H1 (cell line): Measurements from ENCODE around the gene RUFY1. TPM values are rescaled to one million over a fixed set of nuclear protein-coding genes. Genes with fewer than 3 reads are reported as not detected.
A peak's percentile ranks its signal among the peaks of the same experiment; 100 is the strongest.

Experiments used
- CTCF ChIA-PET: fragments of 300-600 bp; sonication (Branson Sonifier 250); formaldehyde crosslinking; loops from one replicate; lab custom pipeline; 2021; ENCODE audit not compliant: partially characterized antibody; lab: Charles Lee
- POLR2A ChIA-PET: fragments of 300-600 bp; sonication (Branson Sonifier 250); formaldehyde crosslinking; loops from one replicate; lab custom pipeline; 2021; ENCODE audit warnings: inconsistent platforms; ENCODE audit not compliant: partially characterized antibody; lab: Charles Lee
- DNase-seq, 2 experiments: peaks; one replicate each; pipeline versions ENCODE4 v3.0.0 to v3.0.0-alpha.2; 2010 to 2022; ENCODE audit warnings: low spot score in 2 of 2, low read depth in 1 of 2, mixed read lengths in 1 of 2
- FAIRE-seq: peaks from 2 replicates; lab custom pipeline; 2011; peaks lifted over from hg19 to GRCh38; lab: Jason Lieb, UNC
- H2AFZ ChIP-seq: 2 replicates; pipeline ENCODE4 v1.8.1; 2012; ENCODE audit warnings: low read length, inconsistent platforms
- H2AK5ac ChIP-seq: 2 replicates; pipeline ENCODE4 v1.6.1; 2013; ENCODE audit warnings: low read depth, low read length
- H2BK120ac ChIP-seq: replicated peaks from 2 replicates; pipeline ENCODE3; 2013; ENCODE audit warnings: low read depth, low read length, inconsistent platforms
- H2BK12ac ChIP-seq: 2 replicates; pipeline ENCODE4 v1.6.1; 2013; ENCODE audit warnings: low read depth, low read length
- H2BK15ac ChIP-seq: 2 replicates; pipeline ENCODE4 v1.6.1; 2013; ENCODE audit warnings: low read length
- H2BK20ac ChIP-seq: 2 replicates; pipeline ENCODE4 v1.6.1; 2013; ENCODE audit warnings: low read length
- H2BK5ac ChIP-seq: 2 replicates; pipeline ENCODE4 v1.6.1; 2013; ENCODE audit warnings: low read depth, low read length
- H3K14ac ChIP-seq: 2 replicates; pipeline ENCODE4 v1.6.1; 2013; ENCODE audit warnings: inconsistent platforms; ENCODE audit not compliant: insufficient read length
- H3K18ac ChIP-seq: 2 replicates; pipeline ENCODE4 v1.6.1; 2013; ENCODE audit warnings: low read length; ENCODE audit errors: extremely low read depth
- H3K23ac ChIP-seq: 2 replicates; pipeline ENCODE4 v1.6.1; 2013; ENCODE audit warnings: inconsistent platforms; ENCODE audit not compliant: insufficient read length
- H3K23me2 ChIP-seq: 2 replicates; pipeline ENCODE4 v1.6.1; 2013; ENCODE audit warnings: low read depth, low read length
- H3K27ac ChIP-seq: 2 replicates; pipeline ENCODE4 v1.6.1; 2011; ENCODE audit warnings: low read depth, low read length, inconsistent platforms
- H3K27me3 ChIP-seq, 4 experiments: replicated peaks in 1 of 4; 1 replicate in 1 of 4; 2 replicates in 3 of 4; pipeline versions ENCODE4 v1.6.1 to v1.8.1; 2011 to 2013; ENCODE audit warnings: low read length in 3 of 4, mild to moderate bottlenecking in 3 of 4, inconsistent platforms in 2 of 4, mixed read lengths in 2 of 4, moderate library complexity in 1 of 4; ENCODE audit not compliant: control insufficient read depth in 3 of 4, insufficient read depth in 3 of 4; ENCODE audit errors: extremely low read depth in 1 of 4
- H3K36me3 ChIP-seq, 4 experiments: 2 replicates each; pipeline versions ENCODE4 v1.6.1 to v1.8.1; 2011 to 2013; ENCODE audit warnings: mild to moderate bottlenecking in 4 of 4, low read length in 3 of 4, moderate library complexity in 2 of 4, control low read depth in 1 of 4, inconsistent platforms in 1 of 4; ENCODE audit not compliant: insufficient read depth in 4 of 4, control insufficient read depth in 2 of 4
- H3K4ac ChIP-seq: replicated peaks from 2 replicates; pipeline ENCODE3; 2013; ENCODE audit warnings: low read length, low read depth, mixed read lengths, inconsistent platforms; ENCODE audit not compliant: insufficient read length
- H3K4me1 ChIP-seq, 4 experiments: replicated peaks in 1 of 4; 1 replicate in 1 of 4; 2 replicates in 3 of 4; pipeline versions ENCODE4 v1.6.1 to v1.8.1; 2011 to 2013; ENCODE audit warnings: low read length in 3 of 4, inconsistent platforms in 2 of 4, mixed read lengths in 1 of 4; ENCODE audit not compliant: insufficient read depth in 4 of 4, control insufficient read depth in 3 of 4
- H3K4me2 ChIP-seq, 2 experiments: 2 replicates each; pipeline versions ENCODE4 v1.6.1 to v1.8.1; 2011 to 2013; ENCODE audit warnings: low read depth in 2 of 2, low read length in 2 of 2, control low read depth in 1 of 2, inconsistent platforms in 1 of 2, mild to moderate bottlenecking in 1 of 2; ENCODE audit not compliant: insufficient read depth in 1 of 2
- H3K4me3 ChIP-seq, 4 experiments: fragments of 200-600, 300-600 bp in 1 of 4; sonication (generic), shearing (Covaris generic), sonication (Bioruptor Twin) in 1 of 4; 2 replicates each; pipeline versions ENCODE4 v1.5.1 to v1.8.1; 2011 to 2016; ENCODE audit warnings: low read length in 4 of 4, low read depth in 3 of 4, control low read depth in 2 of 4, inconsistent platforms in 2 of 4, mild to moderate bottlenecking in 2 of 4, mixed read lengths in 1 of 4, moderate library complexity in 1 of 4; ENCODE audit not compliant: insufficient read depth in 2 of 4; ENCODE audit errors: extremely low read depth in 1 of 4
- H3K56ac ChIP-seq: replicated peaks from 2 replicates; pipeline ENCODE3; 2013; ENCODE audit warnings: low read depth, mild to moderate bottlenecking, mixed read lengths, low read length, inconsistent platforms; ENCODE audit not compliant: insufficient read length
- H3K79me1 ChIP-seq: 2 replicates; pipeline ENCODE4 v1.6.1; 2013; ENCODE audit warnings: low read depth, low read length, control low read depth
- H3K79me2 ChIP-seq, 2 experiments: 2 replicates each; pipeline versions ENCODE4 v1.6.1 to v1.8.1; 2012 to 2013; ENCODE audit warnings: low read length in 2 of 2, mild to moderate bottlenecking in 2 of 2, inconsistent platforms in 1 of 2; ENCODE audit not compliant: insufficient read depth in 2 of 2, control insufficient read depth in 1 of 2
- H3K9ac ChIP-seq, 4 experiments: replicated peaks in 1 of 4; 1 replicate in 1 of 4; 2 replicates in 3 of 4; pipeline versions ENCODE4 v1.6.1 to v1.8.1; 2011 to 2013; ENCODE audit warnings: low read depth in 3 of 4, low read length in 3 of 4, control low read depth in 2 of 4, mild to moderate bottlenecking in 2 of 4, moderate library complexity in 2 of 4, inconsistent platforms in 1 of 4; ENCODE audit errors: extremely low read depth in 1 of 4
- H3K9me3 ChIP-seq, 2 experiments: 2 replicates each; pipeline versions ENCODE4 v1.6.1 to v1.8.1; 2012 to 2013; ENCODE audit warnings: mild to moderate bottlenecking in 2 of 2, moderate library complexity in 2 of 2, control low read depth in 1 of 2, inconsistent platforms in 1 of 2, low read depth in 1 of 2, low read length in 1 of 2, mixed read lengths in 1 of 2; ENCODE audit not compliant: insufficient read depth in 2 of 2
- H4K20me1 ChIP-seq, 2 experiments: replicated peaks in 1 of 2; 2 replicates each; pipeline versions ENCODE3 to v1.8.1; 2011 to 2013; ENCODE audit warnings: inconsistent platforms in 2 of 2, low read length in 2 of 2, mild to moderate bottlenecking in 1 of 2; ENCODE audit not compliant: insufficient read depth in 2 of 2, control insufficient read depth in 1 of 2
- H4K5ac ChIP-seq: 2 replicates; pipeline ENCODE4 v1.6.1; 2013; ENCODE audit warnings: low read length, low read depth, mixed read lengths, inconsistent platforms; ENCODE audit not compliant: insufficient read length
- H4K8ac ChIP-seq: 2 replicates; pipeline ENCODE4 v1.8.0; 2013; ENCODE audit warnings: mild to moderate bottlenecking, moderate library complexity, low read length, inconsistent platforms; ENCODE audit not compliant: insufficient read depth; ENCODE audit errors: extremely low read depth
- H4K91ac ChIP-seq: replicated peaks from 2 replicates; pipeline ENCODE3; 2013; ENCODE audit warnings: low read length, mixed read lengths, inconsistent platforms; ENCODE audit not compliant: insufficient read length
- BACH1 ChIP-seq: IDR thresholded peaks from 2 replicates; pipeline ENCODE4 v1.6.1; 2012; ENCODE audit warnings: low read length, improper control_type of control experiment
- CTCF ChIP-seq, 3 experiments: IDR thresholded peaks; 1 replicate in 2 of 3; 2 replicates in 1 of 3; pipeline versions ENCODE4 v1.5.1 to v1.6.1; 2011; ENCODE audit warnings: low read length in 3 of 3, mild to moderate bottlenecking in 3 of 3, inconsistent platforms in 2 of 3, low read depth in 1 of 3, moderate library complexity in 1 of 3; ENCODE audit not compliant: insufficient read depth in 1 of 3; ENCODE audit errors: control extremely low read depth in 1 of 3
- KDM4A ChIP-seq: IDR thresholded peaks from one replicate; pipeline ENCODE4 v1.7.1; 2012; ENCODE audit warnings: low read depth, mild to moderate bottlenecking, moderate library complexity, low read length, inconsistent platforms; ENCODE audit not compliant: severe bottlenecking
- MAFK ChIP-seq: IDR thresholded peaks from 2 replicates; pipeline ENCODE4 v1.6.1; 2012; ENCODE audit warnings: low read depth, mild to moderate bottlenecking, improper control_type of control experiment, low read length
- SIRT6 ChIP-seq: IDR thresholded peaks from one replicate; pipeline ENCODE4 v1.7.1; 2012; ENCODE audit warnings: low read length, inconsistent platforms
- TBP ChIP-seq: IDR thresholded peaks from 2 replicates; pipeline ENCODE4 v1.6.1; 2011; ENCODE audit warnings: low read depth, low read length, improper control_type of control experiment
- WGBS, 2 experiments: shearing (Covaris generic) in 1 of 2; methylation state at CpG; one replicate each; pipeline versions ENCODE4 v1.1.6 to v1.1.7; 2013 to 2015; ENCODE audit warnings: low lambda C conversion rate in 2 of 2, mixed read lengths in 2 of 2, inconsistent platforms in 1 of 2, low coverage in 1 of 2, missing lambda C conversion rate in 1 of 2; ENCODE audit not compliant: insufficient replicate concordance in 2 of 2, insufficient coverage in 1 of 2, insufficient read length in 1 of 2; ENCODE audit errors: extremely low coverage in 1 of 2, missing lambda C conversion rate in 1 of 2; 5-methylcytosine and 5-hydroxymethylcytosine counted together
- polyA plus RNA-seq, 7 experiments: library from polyadenylated mRNA; depleted of rRNA in 3 of 7; stranded (reverse) in 5 of 7; unstranded in 2 of 7; fragments of >200 nt in 5 of 7; fragments of 200-250 nt in 2 of 7; gene quantifications; 1 replicate in 5 of 7; 2 replicates in 1 of 7; 4 replicates in 1 of 7; pipeline versions ENCODE4 v1.2.1 to v1.2.3, GENCODE V29; 2011 to 2013; ENCODE audit warnings: missing spikeins in 2 of 7, mixed read lengths in 2 of 7
- total RNA-seq: library from RNA; stranded (reverse); fragmentation: NEBNext Ultra II Directional; extraction: Animal tissue kit (Norgen Biotek cat#: 25700); gene quantifications from 2 replicates; pipeline ENCODE4 v1.2.1, GENCODE V29; 2021
- TF ChIP-seq, protein P1 (sequence below): IDR thresholded peaks from 2 replicates; pipeline ENCODE4 v1.6.1; 2012; ENCODE audit warnings: inconsistent platforms

The RUFY1 gene
- total and polyA plus RNA-seq, 2 of the 8 experiments (the other 6 are each of a cell fraction or from before 2014, with no cell fraction given), result 22.4 to 29.5 TPM

DNA sequence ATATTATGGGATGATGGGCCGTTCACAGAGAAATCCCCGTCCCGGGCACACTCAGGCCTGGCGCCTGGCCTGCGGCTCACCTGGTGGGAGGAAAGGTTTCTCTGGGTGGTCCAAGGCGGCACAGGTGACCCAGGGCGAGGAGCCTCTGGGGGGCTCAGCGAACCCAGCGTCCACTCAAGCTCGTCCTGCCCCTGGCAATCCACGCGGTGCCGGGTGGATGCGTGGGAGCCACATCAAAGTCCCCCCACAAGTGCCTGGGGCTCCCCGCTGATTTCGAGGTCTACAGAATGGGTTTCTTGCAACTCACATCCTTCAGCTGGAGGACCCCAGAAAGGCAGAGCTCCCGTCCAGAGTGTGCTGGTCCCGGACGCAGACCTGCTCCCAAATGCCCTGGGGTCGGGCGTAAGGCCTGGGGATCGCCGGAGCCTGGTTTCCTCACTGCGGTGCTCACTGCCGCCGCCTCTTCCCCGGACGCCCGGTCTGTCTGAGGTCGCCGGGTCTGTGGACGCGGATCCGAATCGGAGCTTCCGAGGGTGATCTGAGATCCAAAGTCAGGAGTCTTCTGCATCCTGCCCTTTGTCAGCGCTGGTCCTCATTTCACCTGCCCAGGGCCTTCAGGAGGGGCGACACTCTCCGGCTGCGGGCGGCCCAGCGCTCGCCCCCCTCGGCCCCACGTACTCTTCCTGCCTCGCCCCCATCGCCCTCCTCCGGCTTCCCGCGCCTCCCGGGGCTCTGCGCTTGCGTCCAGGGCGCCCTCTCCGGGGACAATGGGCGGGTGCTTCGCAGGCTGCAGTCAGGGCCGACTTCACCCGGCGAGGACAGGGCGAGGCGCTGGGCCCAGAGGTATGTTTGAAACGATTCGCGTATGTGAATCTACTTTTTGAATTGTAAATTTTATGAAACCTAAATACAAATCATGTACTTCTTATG is 20.0 kb upstream of the RUFY1 start:
- DNase-seq (peak in 1 of 2 experiments; percentile 79), FAIRE-seq (no peak)
- Histone ChIP-seq H2BK15ac (no peak overlapping the region), H2BK20ac (peak overlapping the region; percentile 72; the same call in 1 of the 2 replicates), H2BK120ac (peak overlapping the region; percentile 21), H3K79me2 (no peaks in the 10 kb centered on the region), H2BK12ac (no peak overlapping the region), H4K20me1 (no peaks in the 10 kb centered on the region), H3K79me1 (no peaks in the 10 kb centered on the region), H3K36me3 (no peaks in the 10 kb centered on the region), H3K9ac (peak overlapping the region in 3 of 4 experiments; percentile 46 to 56 (median 51); a peak in 4 of 7 replicates), H3K9me3 (no peaks in the 10 kb centered on the region), H3K4ac (no peak overlapping the region), H3K4me2 (peak overlapping the region; percentile 78 to 85), H4K5ac (peak overlapping the region; percentile 88), H2BK5ac (peak overlapping the region; percentile 80; the same call in 1 of the 2 replicates), H3K23me2 (no peaks in the 10 kb centered on the region; the same call in 1 of the 2 replicates), H3K4me1 (peaks cover 0 to 3% (median 1%) of the 10 kb centered on the region in 4 experiments; a peak in 4 of 7 replicates), H3K27ac (no peak overlapping the region), H2AFZ (peak overlapping the region; percentile 83; the same call in 1 of the 2 replicates), H3K27me3 (peaks cover 0 to 2% (median 0%) of the 10 kb centered on the region in 4 experiments; a peak in 1 of 7 replicates), H4K91ac (peak overlapping the region; percentile 83), H2AK5ac (no peak overlapping the region), H3K14ac (no peak overlapping the region), H4K8ac (peak overlapping the region; percentile 93), H3K4me3 (peak overlapping the region; percentile 44 to 63 (median 52)), H3K56ac (no peak overlapping the region), H3K18ac (peak overlapping the region; percentile 74; the same call in 1 of the 2 replicates), H3K23ac (no peak overlapping the region)
- 30% methylated on average over 62 of the region's 65 CpGs; no CpG with 5 or more reads in 1 of the 2 experiments for WGBS, 2 experiments
- ChIA-PET CTCF (interaction anchor here (0.7 to 1.2 kb wide), 3 partner anchors 9 to 175 kb away, joined by 3 read pairs; no protein-coding TSS in a partner anchor), POLR2A (interaction anchor here (1.0 to 2.8 kb wide), 5 partner anchors 10 to 150 kb away, joined by 3 to 8 read pairs (median 5); partner anchors contain the start of genes CBY3, HNRNPH1 and RUFY1)
- TF ChIP-seq KDM4A, result peak; percentile 42
- TF ChIP-seq, protein P1, sequence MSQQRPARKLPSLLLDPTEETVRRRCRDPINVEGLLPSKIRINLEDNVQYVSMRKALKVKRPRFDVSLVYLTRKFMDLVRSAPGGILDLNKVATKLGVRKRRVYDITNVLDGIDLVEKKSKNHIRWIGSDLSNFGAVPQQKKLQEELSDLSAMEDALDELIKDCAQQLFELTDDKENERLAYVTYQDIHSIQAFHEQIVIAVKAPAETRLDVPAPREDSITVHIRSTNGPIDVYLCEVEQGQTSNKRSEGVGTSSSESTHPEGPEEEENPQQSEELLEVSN, result peak; percentile 80
- no peak for TF ChIP-seq MAFK
- TF ChIP-seq BACH1, result no peak
- no peak for TF ChIP-seq SIRT6
- TF ChIP-seq CTCF (IDR thresholded peaks at IDR 0.05; ENCODE audit: control extremely low read depth in 1 of 3, insufficient read depth in 1 of 3, low read depth in 1 of 3, low read length in 3 of 3), result peak; percentile 0 to 23 (median 15); a peak in 3 of 4 replicates
- TF ChIP-seq TBP, result peak; percentile 40; the same call in 1 of the 2 replicates
